ENCODE data around the gene GAST. TPM values are rescaled to one million over a fixed set of nuclear protein-coding genes. Genes with fewer than 3 reads are reported as not detected.
"Not testable (repeated sequence)": the region's sequence is repeated elsewhere in the genome, so short reads cannot be mapped to it uniquely, and the experiment has no call there.

GAST gene
- polyA plus RNA-seq, 2 donors = not detected

DNA sequence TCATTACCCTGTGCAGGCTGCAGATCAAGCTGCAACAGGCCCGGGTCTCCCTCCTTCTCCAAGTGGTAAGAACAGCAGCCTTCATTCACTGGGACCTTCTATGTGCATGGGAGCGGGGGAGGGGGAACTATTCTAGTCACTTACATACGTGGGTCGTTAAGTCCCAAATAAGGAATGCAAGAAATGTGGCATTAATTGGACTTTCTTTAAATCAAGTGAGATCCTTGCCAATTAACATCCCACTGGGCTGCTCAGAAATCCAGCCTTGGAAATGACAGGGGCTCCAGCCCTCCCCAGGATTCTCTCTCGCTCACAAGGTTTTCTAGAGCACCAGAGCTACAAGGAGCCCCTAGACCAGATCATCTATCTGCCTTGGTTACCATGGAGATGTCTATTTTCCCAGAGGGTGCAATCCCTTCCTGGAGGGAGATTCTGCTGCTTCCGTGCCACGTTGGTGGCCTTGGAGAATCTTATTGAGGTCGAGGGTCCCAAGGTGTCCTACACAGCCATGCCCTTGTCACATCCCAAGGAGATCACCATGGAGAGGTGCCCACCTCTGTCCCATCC is 28.6 kb upstream of the GAST start:
- 68 to 69% methylated on average over 8 of the region's 8 CpGs for WGBS, 2 donors
- H3K36me3 ChIP-seq (ENCODE audit: control insufficient read depth in 2 of 2, insufficient read depth in 2 of 2, low read length in 1 of 2) = no peaks in the 10 kb centered on the region
- no peaks in the 10 kb centered on the region for H3K9me3 ChIP-seq (ENCODE audit: control insufficient read depth in 2 of 2, insufficient read depth in 1 of 2, low read depth in 1 of 2, low read length in 1 of 2)
- no peaks in the 10 kb centered on the region for H3K27me3 ChIP-seq (ENCODE audit: control insufficient read depth in 1 of 2, insufficient read depth in 2 of 2, low read length in 2 of 2)
- no peak overlapping the region for H3K4me3 ChIP-seq (ENCODE audit: low read depth in 1 of 2, low read length in 2 of 2)
- H3K27ac ChIP-seq (ENCODE audit: low read depth in 2 of 2, low read length in 1 of 2) = no peak overlapping the region
- H3K4me1 ChIP-seq (ENCODE audit: control insufficient read depth in 2 of 2, insufficient read depth in 2 of 2, low read length in 1 of 2) = no peaks in the 10 kb centered on the region

DNA sequence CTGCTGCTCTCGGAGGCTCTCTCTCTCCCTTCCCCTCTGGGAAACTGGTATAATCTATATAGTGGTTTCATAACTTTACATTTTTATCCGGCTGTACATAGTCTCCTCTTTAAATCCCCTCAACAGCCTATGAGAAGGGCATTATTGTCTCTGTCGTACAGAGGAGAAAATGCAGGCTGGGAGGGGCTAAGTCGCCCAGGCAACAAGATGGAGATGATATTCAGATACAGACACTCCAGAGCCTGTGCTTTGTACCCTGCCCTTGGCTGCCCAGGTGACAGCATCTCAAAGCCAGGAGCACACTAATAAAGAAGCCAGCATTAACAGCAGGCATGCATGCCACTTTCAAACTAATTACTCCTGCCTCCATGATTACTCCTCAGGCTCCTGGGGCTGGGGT is 28.1 kb upstream of the GAST start:
- no peak overlapping the region for H3K4me3 ChIP-seq (ENCODE audit: low read depth in 1 of 2, low read length in 2 of 2)
- 67 to 68% methylated on average over 4 of the region's 4 CpGs for WGBS, 2 donors
- H3K4me1 ChIP-seq (ENCODE audit: control insufficient read depth in 2 of 2, insufficient read depth in 2 of 2, low read length in 1 of 2) = no peaks in the 10 kb centered on the region
- no peaks in the 10 kb centered on the region for H3K9me3 ChIP-seq (ENCODE audit: control insufficient read depth in 2 of 2, insufficient read depth in 1 of 2, low read depth in 1 of 2, low read length in 1 of 2)
- no peak overlapping the region for H3K27ac ChIP-seq (ENCODE audit: low read depth in 2 of 2, low read length in 1 of 2)
- H3K27me3 ChIP-seq (ENCODE audit: control insufficient read depth in 1 of 2, insufficient read depth in 2 of 2, low read length in 2 of 2) = no peaks in the 10 kb centered on the region
- H3K36me3 ChIP-seq (ENCODE audit: control insufficient read depth in 2 of 2, insufficient read depth in 2 of 2, low read length in 1 of 2) = no peaks in the 10 kb centered on the region

DNA sequence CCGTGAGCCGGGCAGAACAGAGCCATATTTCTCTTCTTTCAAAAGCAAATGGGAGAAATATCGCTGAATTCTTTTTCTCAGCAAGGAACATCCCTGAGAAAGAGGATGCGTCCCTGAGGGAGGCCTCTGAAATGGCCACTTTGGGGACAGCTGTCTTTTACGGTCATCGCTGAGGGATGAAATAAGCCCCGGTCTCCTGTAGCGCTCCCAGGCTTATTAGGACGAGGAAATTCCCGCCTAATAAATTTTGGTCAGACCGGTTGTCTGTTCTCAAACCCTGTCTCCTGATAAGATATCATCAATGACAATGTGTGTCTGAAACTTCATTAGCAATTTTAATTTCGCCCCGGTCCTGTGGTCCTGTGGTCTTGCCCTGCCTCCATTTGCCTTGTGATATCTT is 26.4 kb upstream of the GAST start:
- H3K9me3 ChIP-seq (ENCODE audit: control insufficient read depth in 2 of 2, insufficient read depth in 1 of 2, low read depth in 1 of 2, low read length in 1 of 2); H3K36me3 ChIP-seq (ENCODE audit: control insufficient read depth in 2 of 2, insufficient read depth in 2 of 2, low read length in 1 of 2); H3K27me3 ChIP-seq (ENCODE audit: control insufficient read depth in 1 of 2, insufficient read depth in 2 of 2, low read length in 2 of 2); H3K4me3 ChIP-seq (ENCODE audit: low read depth in 1 of 2, low read length in 2 of 2); H3K27ac ChIP-seq (ENCODE audit: low read depth in 2 of 2, low read length in 1 of 2); H3K4me1 ChIP-seq (ENCODE audit: control insufficient read depth in 2 of 2, insufficient read depth in 2 of 2, low read length in 1 of 2): not testable (repeated sequence)
- WGBS, 2 donors = 93 to 94% methylated on average over 13 of the region's 13 CpGs

DNA sequence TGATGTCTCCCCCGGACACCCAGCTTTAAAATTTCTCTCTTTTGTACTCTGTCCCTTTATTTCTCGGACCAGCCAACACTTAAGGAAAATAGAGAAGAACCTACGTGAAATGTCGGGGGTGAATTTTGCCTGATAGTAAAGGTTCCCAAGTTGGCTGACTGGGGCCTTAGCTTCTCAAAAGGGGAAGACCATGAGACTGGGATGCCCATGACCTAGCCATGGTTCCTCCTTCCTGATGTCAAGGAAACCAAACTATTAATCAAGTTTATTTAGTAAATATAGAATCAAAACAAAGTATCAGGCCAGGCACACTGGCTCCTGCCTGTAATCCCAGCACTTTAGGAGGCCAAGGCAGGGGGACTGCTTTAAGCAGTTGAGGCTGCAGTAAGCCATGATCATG is 25.9 kb upstream of the GAST start:
- H3K27ac ChIP-seq (ENCODE audit: low read depth in 2 of 2, low read length in 1 of 2) = no peak overlapping the region
- no peaks in the 10 kb centered on the region for H3K9me3 ChIP-seq (ENCODE audit: control insufficient read depth in 2 of 2, insufficient read depth in 1 of 2, low read depth in 1 of 2, low read length in 1 of 2)
- WGBS, 2 donors = 92 to 93% methylated on average over 4 of the region's 4 CpGs

DNA sequence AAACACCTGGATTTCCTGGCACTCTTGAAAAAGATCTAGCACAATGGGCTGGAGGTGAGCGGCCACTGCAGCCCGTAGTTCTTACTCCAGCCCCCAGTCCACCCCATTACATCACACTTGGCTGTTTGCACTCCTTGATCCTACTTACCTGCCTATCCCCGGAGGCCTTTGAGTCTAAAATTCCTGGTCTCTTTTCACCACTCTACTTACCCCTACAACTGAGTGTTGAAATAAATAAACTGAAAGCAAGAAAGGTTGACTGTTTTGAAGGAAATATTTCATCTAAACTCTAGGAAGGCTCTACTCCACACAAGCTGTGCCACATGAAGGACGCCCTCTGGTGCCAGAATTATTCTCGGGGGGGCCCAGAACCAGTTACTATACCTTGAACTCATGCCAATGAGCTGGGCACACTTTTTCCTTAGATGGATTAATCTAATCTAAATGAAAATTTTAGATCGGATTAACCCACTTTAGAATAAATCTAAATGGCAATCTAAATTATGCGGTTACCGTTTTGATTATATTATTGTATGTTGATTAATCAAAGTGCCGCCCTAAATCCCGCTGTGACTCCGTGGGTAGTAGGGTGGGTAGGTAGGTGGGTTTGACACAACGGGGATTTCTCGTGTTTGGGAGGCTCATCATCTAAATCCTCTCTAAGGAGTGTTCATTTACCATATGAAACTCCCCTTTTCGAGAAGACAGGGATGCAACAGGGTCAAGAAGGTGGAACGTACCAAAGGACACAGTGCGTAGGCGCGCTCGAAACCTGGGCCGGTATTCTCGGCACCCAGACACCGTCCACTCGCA is 24.1 kb upstream of the GAST start:
- no peaks in the 10 kb centered on the region for H3K9me3 ChIP-seq (ENCODE audit: control insufficient read depth in 2 of 2, insufficient read depth in 1 of 2, low read depth in 1 of 2, low read length in 1 of 2)
- H3K4me1 ChIP-seq (ENCODE audit: control insufficient read depth in 2 of 2, insufficient read depth in 2 of 2, low read length in 1 of 2) = peaks cover 0 to 2% of the 10 kb centered on the region in 2 donors
- no peaks in the 10 kb centered on the region for H3K27me3 ChIP-seq (ENCODE audit: control insufficient read depth in 1 of 2, insufficient read depth in 2 of 2, low read length in 2 of 2)
- H3K4me3 ChIP-seq (ENCODE audit: low read depth in 1 of 2, low read length in 2 of 2) = peak overlapping the region; percentile 28 to 47
- H3K27ac ChIP-seq (ENCODE audit: low read depth in 2 of 2, low read length in 1 of 2) = peak overlapping the region; percentile 86 to 94
- 3 to 6% methylated on average over 23 of the region's 23 CpGs for WGBS, 2 donors
- peaks cover 9 to 26% of the 10 kb centered on the region in 2 donors for H3K36me3 ChIP-seq (ENCODE audit: control insufficient read depth in 2 of 2, insufficient read depth in 2 of 2, low read length in 1 of 2)

More for the DNA sequence above, 25.9 kb upstream of the GAST start:
- Histone ChIP-seq H3K4me1 (ENCODE audit: control insufficient read depth in 2 of 2, insufficient read depth in 2 of 2, low read length in 1 of 2) (peaks cover 0 to 2% of the 10 kb centered on the region in 2 donors), H3K36me3 (ENCODE audit: control insufficient read depth in 2 of 2, insufficient read depth in 2 of 2, low read length in 1 of 2) (peaks cover 5 to 15% of the 10 kb centered on the region in 2 donors), H3K27me3 (ENCODE audit: control insufficient read depth in 1 of 2, insufficient read depth in 2 of 2, low read length in 2 of 2) (no peaks in the 10 kb centered on the region), H3K4me3 (ENCODE audit: low read depth in 1 of 2, low read length in 2 of 2) (no peak overlapping the region)

DNA sequence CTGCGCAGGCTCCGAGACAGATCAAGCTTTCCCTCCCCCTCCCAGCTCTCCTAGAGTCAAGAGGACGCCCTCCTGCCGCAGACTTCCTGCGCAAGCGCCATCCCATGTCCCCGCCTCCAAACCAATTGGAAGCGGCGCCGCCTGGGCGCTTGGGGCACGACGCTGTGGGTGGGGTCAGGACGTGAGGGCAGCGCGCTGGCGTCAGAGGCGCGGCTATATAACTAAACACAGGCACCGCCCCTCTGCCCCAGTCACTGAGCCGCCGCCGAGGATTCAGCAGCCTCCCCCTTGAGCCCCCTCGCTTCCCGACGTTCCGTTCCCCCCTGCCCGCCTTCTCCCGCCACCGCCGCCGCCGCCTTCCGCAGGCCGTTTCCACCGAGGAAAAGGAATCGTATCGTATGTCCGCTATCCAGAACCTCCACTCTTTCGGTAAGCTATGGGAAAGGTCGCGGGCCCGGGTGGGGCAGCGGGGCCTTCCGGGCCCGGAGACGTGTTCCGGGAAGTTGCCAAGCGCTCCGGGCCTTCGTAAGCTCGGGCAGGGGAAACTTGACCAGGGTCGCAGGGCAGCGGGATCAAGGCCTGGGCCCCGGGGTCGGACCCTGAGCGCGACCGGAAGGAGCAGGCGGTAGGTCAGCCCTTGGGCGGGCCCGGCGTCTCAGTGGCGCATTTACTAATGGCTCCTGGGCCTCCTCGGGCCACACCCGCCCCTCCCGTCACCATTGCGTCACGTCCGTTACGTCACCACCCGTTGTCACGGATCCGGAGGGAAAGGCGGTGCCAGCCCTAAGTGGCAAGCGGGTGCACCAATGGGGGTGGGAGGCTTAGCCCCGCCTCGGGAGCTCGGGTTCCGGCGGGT is 23.3 kb upstream of the GAST start, which contains the start of gene EIF1:
Gene EIF1, plus strand, starts transcription at position 245 of the 856 bp plus-strand sequence. Its CDS starts 154 bp downstream, at position 399.
- H3K4me1 ChIP-seq (ENCODE audit: control insufficient read depth in 2 of 2, insufficient read depth in 2 of 2, low read length in 1 of 2) = peaks cover 0 to 2% of the 10 kb centered on the region in 2 donors

DNA sequence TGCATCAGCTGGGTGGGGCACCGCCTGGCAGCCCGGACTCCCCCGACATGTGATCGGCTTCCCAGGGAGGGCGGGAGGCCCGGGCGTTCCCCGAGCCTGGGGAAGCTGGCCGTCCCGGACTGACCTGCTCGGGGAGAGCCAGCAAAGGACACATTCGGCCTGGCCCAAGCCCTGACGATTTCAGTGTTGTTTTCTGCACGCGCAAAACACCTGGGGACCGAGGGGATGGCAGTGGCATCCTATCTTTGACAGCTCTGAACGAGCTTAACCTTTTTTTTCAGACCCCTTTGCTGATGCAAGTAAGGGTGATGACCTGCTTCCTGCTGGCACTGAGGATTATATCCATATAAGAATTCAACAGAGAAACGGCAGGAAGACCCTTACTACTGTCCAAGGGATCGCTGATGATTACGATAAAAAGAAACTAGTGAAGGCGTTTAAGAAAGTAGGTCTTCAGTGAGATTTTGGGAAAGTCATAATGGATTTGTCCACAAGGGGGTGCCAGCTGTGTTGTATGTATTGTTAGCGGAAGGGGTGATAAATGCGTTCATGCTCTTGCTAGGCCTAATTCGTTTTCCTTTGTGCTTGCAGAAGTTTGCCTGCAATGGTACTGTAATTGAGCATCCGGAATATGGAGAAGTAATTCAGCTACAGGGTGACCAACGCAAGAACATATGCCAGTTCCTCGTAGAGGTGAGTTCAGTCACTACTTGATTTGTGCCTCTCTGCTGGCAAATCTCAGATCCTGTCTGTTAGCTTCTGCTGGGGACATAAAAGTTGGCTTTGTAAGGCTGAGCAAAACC is 22.4 kb upstream of the GAST start:
- WGBS, 2 donors = 1% methylated on average over 27 of the region's 27 CpGs
- Histone ChIP-seq H3K27me3 (ENCODE audit: control insufficient read depth in 1 of 2, insufficient read depth in 2 of 2, low read length in 2 of 2) (no peaks in the 10 kb centered on the region), H3K27ac (ENCODE audit: low read depth in 2 of 2, low read length in 1 of 2) (peak overlapping the region; percentile 91 to 100), H3K4me3 (ENCODE audit: low read depth in 1 of 2, low read length in 2 of 2) (peak overlapping the region; percentile 75 to 85), H3K9me3 (ENCODE audit: control insufficient read depth in 2 of 2, insufficient read depth in 1 of 2, low read depth in 1 of 2, low read length in 1 of 2) (no peaks in the 10 kb centered on the region), H3K36me3 (ENCODE audit: control insufficient read depth in 2 of 2, insufficient read depth in 2 of 2, low read length in 1 of 2) (peaks cover 9 to 33% of the 10 kb centered on the region in 2 donors), H3K4me1 (ENCODE audit: control insufficient read depth in 2 of 2, insufficient read depth in 2 of 2, low read length in 1 of 2) (peaks cover 0 to 2% of the 10 kb centered on the region in 2 donors)

More for the DNA sequence above, 23.3 kb upstream of the GAST start, which contains the start of gene EIF1:
- peak within 1 kb of the TSS; percentile 99 to 100 for H3K27ac ChIP-seq (ENCODE audit: low read depth in 2 of 2, low read length in 1 of 2)
- peaks cover 9 to 30% of the 10 kb centered on the region in 2 donors for H3K36me3 ChIP-seq (ENCODE audit: control insufficient read depth in 2 of 2, insufficient read depth in 2 of 2, low read length in 1 of 2)
- H3K27me3 ChIP-seq (ENCODE audit: control insufficient read depth in 1 of 2, insufficient read depth in 2 of 2, low read length in 2 of 2) = no peaks in the 10 kb centered on the region
- peak within 1 kb of the TSS; percentile 75 to 85 for H3K4me3 ChIP-seq (ENCODE audit: low read depth in 1 of 2, low read length in 2 of 2)
- no peaks in the 10 kb centered on the region for H3K9me3 ChIP-seq (ENCODE audit: control insufficient read depth in 2 of 2, insufficient read depth in 1 of 2, low read depth in 1 of 2, low read length in 1 of 2)
- 0% methylated on average over 81 of the region's 81 CpGs for WGBS, 2 donors

DNA sequence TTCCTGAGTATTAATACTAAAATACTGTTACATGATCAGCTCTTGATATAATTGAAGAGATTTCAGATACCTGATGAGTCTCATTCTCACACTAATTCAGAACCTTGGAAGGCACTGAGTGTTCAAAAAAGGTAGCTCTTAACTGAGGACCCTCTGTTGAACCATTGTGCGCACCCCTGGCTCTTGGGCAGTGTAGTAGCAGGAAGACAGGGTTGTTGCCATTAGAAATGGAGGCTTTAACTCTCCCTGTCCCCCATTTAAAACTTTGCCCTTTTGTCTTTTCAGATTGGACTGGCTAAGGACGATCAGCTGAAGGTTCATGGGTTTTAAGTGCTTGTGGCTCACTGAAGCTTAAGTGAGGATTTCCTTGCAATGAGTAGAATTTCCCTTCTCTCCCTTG is 21.6 kb upstream of the GAST start:
- Histone ChIP-seq H3K27me3 (ENCODE audit: control insufficient read depth in 1 of 2, insufficient read depth in 2 of 2, low read length in 2 of 2) (no peaks in the 10 kb centered on the region), H3K27ac (ENCODE audit: low read depth in 2 of 2, low read length in 1 of 2) (peak overlapping the region; percentile 57 to 58), H3K9me3 (ENCODE audit: control insufficient read depth in 2 of 2, insufficient read depth in 1 of 2, low read depth in 1 of 2, low read length in 1 of 2) (no peaks in the 10 kb centered on the region), H3K4me3 (ENCODE audit: low read depth in 1 of 2, low read length in 2 of 2) (peak overlapping the region; percentile 14 to 75), H3K36me3 (ENCODE audit: control insufficient read depth in 2 of 2, insufficient read depth in 2 of 2, low read length in 1 of 2) (peaks cover 9 to 37% of the 10 kb centered on the region in 2 donors), H3K4me1 (ENCODE audit: control insufficient read depth in 2 of 2, insufficient read depth in 2 of 2, low read length in 1 of 2) (peaks cover 0 to 2% of the 10 kb centered on the region in 2 donors)
- WGBS, 2 donors = 57 to 64% methylated on average over 2 of the region's 2 CpGs

Data from esophagus (tissue), 2 donors.